Ishikawa (cell line): ENCODE data around the gene IGFBP6.

Source experiments
- CEBPB ChIP-seq: IDR thresholded peaks from 2 replicates; pipeline ENCODE4 v1.6.1; 2012
- CREB1 ChIP-seq: IDR thresholded peaks from 2 replicates; pipeline ENCODE4 v1.6.1; 2012; ENCODE audit warnings: low read depth
- EGR1 ChIP-seq: IDR thresholded peaks from 2 replicates; pipeline ENCODE4 v1.6.1; 2012
- EP300 ChIP-seq: IDR thresholded peaks from 2 replicates; pipeline ENCODE4 v1.6.1; 2012; ENCODE audit warnings: borderline replicate concordance
- FOXM1 ChIP-seq: IDR thresholded peaks from 2 replicates; pipeline ENCODE4 v1.6.1; 2012; ENCODE audit warnings: low read depth, borderline replicate concordance
- MAX ChIP-seq: IDR thresholded peaks from 2 replicates; pipeline ENCODE4 v1.6.1; 2012
- NFIC ChIP-seq: IDR thresholded peaks from 2 replicates; pipeline ENCODE4 v1.6.1; 2012
- RAD21 ChIP-seq: IDR thresholded peaks from 2 replicates; pipeline ENCODE4 v1.6.1; 2012; ENCODE audit warnings: low read depth
- TAF1 ChIP-seq: IDR thresholded peaks from 2 replicates; pipeline ENCODE4 v1.6.1; 2012; ENCODE audit warnings: low read depth, mild to moderate bottlenecking
- TCF12 ChIP-seq: IDR thresholded peaks from 2 replicates; pipeline ENCODE4 v1.6.1; 2012; ENCODE audit warnings: low read depth
- TEAD4 ChIP-seq: IDR thresholded peaks from 2 replicates; pipeline ENCODE4 v1.6.1; 2012
- USF1 ChIP-seq: IDR thresholded peaks from 2 replicates; pipeline ENCODE4 v1.6.1; 2012
- YY1 ChIP-seq: IDR thresholded peaks from 2 replicates; pipeline ENCODE4 v1.6.1; 2012; ENCODE audit warnings: low read depth
- ZBTB7A ChIP-seq: IDR thresholded peaks from 2 replicates; pipeline ENCODE4 v1.6.1; 2012; ENCODE audit warnings: low read depth
- TF ChIP-seq, protein P1 (sequence below): IDR thresholded peaks from 2 replicates; pipeline ENCODE4 v1.6.1; 2012; ENCODE audit warnings: low read depth, mild to moderate bottlenecking

The IGFBP6 gene

GRCh38 chr12:53055471-53056266, 41.8 kb upstream of the IGFBP6 start:
- TF ChIP-seq TCF12 (no peak), YY1 (no peak), EGR1 (no peak), CREB1 (no peak)

DNA sequence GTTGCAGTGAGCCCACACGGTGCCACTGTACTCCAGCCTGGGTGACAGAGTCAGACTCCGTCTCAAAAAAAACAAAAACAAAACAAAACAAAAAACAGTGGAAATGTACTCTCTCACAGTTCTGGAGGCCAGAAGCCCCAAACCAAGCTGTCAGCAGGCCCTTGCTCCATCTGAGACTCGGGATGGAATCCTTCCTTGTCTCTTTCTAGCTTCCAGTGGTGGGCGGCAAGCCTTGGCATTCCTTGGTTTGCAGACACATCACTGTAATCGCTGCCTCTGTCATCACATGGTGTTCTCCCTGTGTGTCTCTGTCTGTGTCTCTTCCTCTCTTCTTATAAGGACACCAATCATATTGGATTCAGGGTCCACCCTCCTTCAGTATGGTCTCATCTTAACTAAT, 41.2 kb upstream of the IGFBP6 start:
- no peak for TF ChIP-seq FOXM1
- no peak for TF ChIP-seq USF1
- no peak for TF ChIP-seq MAX
- no peak for TF ChIP-seq TAF1
- no peak for TF ChIP-seq EGR1
- no peak for TF ChIP-seq CREB1
- TF ChIP-seq, protein P1, sequence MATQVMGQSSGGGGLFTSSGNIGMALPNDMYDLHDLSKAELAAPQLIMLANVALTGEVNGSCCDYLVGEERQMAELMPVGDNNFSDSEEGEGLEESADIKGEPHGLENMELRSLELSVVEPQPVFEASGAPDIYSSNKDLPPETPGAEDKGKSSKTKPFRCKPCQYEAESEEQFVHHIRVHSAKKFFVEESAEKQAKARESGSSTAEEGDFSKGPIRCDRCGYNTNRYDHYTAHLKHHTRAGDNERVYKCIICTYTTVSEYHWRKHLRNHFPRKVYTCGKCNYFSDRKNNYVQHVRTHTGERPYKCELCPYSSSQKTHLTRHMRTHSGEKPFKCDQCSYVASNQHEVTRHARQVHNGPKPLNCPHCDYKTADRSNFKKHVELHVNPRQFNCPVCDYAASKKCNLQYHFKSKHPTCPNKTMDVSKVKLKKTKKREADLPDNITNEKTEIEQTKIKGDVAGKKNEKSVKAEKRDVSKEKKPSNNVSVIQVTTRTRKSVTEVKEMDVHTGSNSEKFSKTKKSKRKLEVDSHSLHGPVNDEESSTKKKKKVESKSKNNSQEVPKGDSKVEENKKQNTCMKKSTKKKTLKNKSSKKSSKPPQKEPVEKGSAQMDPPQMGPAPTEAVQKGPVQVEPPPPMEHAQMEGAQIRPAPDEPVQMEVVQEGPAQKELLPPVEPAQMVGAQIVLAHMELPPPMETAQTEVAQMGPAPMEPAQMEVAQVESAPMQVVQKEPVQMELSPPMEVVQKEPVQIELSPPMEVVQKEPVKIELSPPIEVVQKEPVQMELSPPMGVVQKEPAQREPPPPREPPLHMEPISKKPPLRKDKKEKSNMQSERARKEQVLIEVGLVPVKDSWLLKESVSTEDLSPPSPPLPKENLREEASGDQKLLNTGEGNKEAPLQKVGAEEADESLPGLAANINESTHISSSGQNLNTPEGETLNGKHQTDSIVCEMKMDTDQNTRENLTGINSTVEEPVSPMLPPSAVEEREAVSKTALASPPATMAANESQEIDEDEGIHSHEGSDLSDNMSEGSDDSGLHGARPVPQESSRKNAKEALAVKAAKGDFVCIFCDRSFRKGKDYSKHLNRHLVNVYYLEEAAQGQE = no peak
- TF ChIP-seq YY1 = no peak
- no peak for TF ChIP-seq TCF12
- TF ChIP-seq RAD21 = no peak
- no peak for TF ChIP-seq EP300
- TF ChIP-seq TEAD4 = no peak
- no peak for TF ChIP-seq ZBTB7A
- TF ChIP-seq NFIC = no peak

DNA sequence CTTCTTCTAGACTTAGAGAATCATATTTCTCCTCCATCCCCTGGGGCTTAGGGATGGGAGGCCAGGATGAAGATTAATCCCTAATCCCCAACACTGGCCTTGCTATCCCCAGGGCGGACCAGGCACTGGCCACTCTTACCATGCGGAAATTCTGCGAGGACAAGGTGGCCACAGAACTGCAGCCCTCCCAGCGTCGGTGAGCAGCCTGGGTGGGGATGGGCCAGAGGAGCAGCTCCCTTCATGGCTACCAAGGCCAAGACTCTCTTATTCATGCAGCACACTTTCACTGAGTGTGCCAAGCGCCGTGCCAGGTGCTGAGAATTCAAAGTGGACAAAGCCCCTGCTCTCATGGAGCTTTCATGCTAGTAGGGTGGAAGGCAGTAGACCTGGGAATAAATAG, 40.6 kb upstream of the IGFBP6 start:
- TF ChIP-seq YY1 = no peak
- TF ChIP-seq NFIC = no peak
- no peak for TF ChIP-seq TAF1
- no peak for TF ChIP-seq CEBPB
- no peak for TF ChIP-seq CREB1

DNA sequence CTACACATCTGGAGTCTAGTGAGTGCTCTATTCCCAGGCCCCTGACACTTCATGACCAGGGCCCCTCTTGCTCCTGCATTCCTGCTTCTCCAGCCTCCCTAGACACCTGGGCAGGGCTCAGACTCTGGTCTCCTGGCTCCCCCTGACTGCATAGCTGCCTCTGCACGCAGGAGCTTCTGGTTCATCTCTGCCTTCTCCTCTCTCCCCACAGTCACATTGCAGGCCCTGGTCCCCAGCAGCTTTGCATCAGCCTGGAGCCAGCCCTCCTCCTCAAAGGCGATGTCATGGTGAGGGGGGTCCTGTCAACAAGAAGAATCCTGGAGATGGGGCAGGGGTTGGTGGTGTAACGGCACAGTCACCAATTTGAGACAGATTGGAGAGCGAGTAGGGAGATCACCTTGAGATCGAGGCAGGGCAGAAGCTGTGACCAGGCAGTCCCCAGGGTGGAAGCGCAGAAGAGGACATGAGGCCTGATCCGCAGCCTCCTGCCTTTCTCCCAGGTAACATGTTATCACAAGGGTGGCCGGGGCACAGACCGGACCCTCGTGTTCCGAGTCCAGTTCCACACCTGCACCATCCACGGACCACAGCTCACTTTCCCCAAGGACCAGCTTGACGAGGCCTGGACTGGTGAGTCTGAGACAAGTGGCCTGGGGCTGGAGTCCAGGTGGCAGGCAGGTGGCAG, 39.5 kb upstream of the IGFBP6 start:
- TF ChIP-seq TEAD4 = no peak
- no peak for TF ChIP-seq EGR1
- no peak for TF ChIP-seq RAD21
- no peak for TF ChIP-seq USF1
- no peak for TF ChIP-seq CEBPB
- no peak for TF ChIP-seq NFIC
- no peak for TF ChIP-seq YY1

- TF ChIP-seq USF1 (no peak), ZBTB7A (no peak), EGR1 (no peak), CREB1 (no peak), EP300 (no peak), NFIC (no peak), TEAD4 (no peak), RAD21 (no peak), MAX (no peak), TCF12 (no peak), CEBPB (no peak), FOXM1 (no peak), TAF1 (no peak), YY1 (no peak)
- TF ChIP-seq, protein P1 = no peak
Measured at GRCh38 chr12:53058674-53059433, 38.6 kb upstream of the IGFBP6 start.
